Measurements from ENCODE around the gene DUSP8.
"Not testable (repeated sequence)": the region's sequence is repeated elsewhere in the genome, so short reads cannot be mapped to it uniquely, and the experiment has no call there.

Gene DUSP8, protein sequence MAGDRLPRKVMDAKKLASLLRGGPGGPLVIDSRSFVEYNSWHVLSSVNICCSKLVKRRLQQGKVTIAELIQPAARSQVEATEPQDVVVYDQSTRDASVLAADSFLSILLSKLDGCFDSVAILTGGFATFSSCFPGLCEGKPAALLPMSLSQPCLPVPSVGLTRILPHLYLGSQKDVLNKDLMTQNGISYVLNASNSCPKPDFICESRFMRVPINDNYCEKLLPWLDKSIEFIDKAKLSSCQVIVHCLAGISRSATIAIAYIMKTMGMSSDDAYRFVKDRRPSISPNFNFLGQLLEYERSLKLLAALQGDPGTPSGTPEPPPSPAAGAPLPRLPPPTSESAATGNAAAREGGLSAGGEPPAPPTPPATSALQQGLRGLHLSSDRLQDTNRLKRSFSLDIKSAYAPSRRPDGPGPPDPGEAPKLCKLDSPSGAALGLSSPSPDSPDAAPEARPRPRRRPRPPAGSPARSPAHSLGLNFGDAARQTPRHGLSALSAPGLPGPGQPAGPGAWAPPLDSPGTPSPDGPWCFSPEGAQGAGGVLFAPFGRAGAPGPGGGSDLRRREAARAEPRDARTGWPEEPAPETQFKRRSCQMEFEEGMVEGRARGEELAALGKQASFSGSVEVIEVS
- total RNA-seq = 0.41 to 4.7 (median 1.8) reads per million in 17 experiments

DNA sequence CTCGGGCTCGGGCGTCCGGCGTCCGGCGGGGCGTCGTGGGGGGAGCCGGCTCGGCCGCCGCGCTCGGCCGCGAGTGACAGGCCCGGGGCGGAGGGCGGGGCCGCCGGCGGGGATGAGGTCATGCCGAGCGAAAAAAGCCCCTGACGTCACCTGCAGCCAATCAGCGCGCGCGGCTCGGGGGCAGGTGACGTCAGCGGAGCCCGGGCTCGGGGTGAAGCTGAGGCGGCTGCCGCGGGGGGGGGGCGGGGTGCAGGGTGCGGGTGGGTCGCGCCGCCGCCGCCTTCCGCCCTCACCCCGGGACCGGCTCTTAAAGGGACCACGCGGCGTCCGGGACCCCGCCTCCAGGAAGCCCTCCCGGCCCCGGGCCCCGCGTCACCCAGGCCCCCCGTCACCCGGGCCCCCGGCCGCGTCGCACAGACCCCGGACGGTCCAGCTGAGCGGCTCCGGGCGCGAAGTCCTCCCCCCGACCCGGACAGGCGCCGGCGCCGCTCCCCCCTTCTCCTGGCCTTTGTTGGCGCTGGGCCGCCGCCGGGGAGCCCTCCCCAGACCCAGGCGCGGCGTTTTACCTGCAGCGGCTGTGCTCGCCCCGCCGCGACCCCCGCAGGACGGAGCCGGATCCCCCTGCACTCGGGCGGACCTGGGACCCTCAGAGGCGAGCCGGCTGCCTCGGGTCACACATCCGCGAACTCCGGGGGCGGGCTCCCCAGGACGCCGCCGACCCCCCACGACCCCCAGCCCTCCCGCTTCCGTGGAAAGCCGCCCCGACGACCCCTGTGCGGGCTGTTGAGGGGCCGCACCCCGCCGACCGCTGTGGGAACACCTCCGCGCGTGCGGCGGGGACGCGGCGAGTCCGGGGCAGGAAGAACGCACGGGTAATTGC is at the start of gene DUSP8:
TSS of gene DUSP8 (minus strand) at position 75 of the 880 bp plus-strand sequence. CDS start 6,445 bp downstream, outside the sequence.
- DNase-seq = peak; percentile 88 to 95 (median 92)

DNA sequence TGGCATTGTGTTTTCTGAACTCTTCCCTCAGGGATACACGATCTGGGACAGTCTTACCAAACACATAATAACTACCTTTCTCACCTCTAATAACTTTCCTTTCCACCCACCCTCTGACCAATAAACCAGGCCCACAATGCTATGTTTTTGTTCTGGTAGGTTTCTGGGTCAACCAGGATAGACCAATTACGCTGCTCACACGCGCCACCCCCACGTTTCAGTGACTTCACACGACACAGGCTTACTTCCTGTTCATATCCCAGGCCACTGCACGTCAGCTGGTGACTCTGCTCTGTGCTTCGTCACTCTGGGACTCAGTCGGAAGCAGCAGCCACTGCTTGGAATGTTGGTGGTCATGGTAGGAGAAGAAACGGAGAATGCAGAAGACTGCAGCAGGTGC is 47.4 kb upstream of the DUSP8 start:
- peak; percentile 5 to 42 (median 21) for DNase-seq

DNA sequence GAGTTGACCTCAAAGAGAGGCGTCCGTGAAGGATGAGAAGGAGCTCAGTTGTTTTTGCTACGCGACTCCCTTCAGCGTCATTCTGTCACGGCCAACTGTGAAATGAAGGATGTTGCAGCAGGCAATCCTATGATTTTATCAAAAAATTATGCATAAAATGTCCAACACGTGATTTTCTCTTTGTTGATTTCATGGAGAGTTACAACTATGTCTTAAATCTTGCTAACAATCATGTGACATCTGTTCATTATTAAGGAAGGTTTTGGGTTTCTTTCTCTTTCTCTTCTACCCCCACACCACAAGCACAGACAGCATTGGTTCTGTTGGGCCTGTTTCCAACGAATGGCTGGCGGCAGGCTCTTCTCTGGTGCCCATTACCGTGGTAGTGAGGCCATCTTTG is 46.2 kb upstream of the DUSP8 start:
- no peak for DNase-seq

DNA sequence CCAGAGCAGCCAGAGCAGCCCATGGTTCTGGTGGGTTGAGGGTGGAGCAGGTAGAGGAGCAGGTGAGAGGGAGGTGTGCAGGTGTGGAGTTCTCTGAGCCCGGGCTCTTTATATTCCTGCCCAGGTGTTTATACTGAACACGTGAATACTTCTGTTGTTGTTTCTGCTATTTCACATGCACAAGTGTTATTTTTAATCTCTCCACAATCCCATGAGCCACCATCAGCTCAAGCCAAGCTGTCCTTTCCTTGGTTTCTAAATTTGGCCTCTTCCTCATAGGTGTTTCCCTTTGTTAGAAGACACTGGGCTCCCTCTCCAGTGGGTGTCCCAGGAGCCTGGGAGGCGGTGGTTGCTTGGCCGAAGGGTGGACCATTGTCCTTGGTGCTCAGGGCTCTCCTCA is 36.3 kb upstream of the DUSP8 start, which contains the start of gene KRTAP5-3:
TSS of gene KRTAP5-3 (minus strand) at position 101 of the 400 bp plus-strand sequence. CDS start at position 23, 78 bp downstream.
- no peak for DNase-seq

DNA sequence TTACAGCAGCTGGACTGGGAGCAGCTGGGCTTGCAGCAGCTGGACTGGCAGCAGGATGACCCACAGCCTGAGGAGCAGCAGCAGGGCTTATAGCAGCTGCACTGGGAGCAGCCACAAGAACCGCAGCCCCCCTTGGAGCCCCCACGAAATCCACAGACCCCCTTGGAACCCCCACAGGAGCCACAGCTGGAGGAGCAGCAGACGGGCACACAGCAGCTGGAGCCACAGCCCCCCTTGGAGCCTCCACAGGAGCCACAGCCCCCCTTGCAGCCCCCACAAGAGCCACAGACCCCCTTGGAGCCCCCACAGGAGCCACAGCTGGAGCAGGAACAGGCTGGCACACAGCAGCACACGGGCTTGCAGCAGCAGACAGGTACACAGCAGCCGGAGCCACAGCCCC is 35.8 kb upstream of the DUSP8 start:
- DNase-seq = not testable (repeated sequence)

DNA sequence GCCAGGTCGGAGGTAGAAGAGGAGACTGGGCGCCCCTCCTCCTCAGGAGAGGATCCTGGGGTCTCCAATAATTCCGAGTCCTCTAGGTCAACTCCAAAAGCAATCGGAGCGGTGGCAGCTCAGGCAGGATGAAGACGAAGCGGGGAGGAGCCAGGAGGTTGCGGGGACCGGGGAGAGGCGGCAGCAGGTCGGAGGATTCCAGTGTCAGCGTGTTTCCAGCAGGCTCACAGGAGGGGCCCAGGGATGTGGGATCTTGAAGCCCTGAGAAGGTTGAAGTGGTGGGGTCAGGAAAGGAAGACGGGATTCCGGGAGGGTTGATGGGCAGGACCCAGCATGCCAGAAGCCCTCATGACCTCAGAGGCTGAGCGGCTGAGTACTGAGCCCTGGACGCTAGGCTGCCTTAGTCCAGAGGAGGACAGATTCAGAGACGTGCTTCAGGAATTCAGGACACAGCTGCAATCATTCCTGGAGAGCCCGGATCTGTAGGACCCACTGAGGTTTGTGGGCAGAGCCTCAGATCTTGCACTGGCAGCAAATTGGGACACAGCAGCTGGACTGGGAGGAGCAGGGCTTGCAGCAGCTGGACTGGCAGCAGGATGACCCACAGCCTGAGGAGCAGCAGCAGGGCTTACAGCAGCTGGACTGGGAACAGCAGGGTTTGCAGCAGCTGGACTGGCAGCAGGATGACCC is 35.2 kb upstream of the DUSP8 start:
- not testable (repeated sequence) for DNase-seq

DNA sequence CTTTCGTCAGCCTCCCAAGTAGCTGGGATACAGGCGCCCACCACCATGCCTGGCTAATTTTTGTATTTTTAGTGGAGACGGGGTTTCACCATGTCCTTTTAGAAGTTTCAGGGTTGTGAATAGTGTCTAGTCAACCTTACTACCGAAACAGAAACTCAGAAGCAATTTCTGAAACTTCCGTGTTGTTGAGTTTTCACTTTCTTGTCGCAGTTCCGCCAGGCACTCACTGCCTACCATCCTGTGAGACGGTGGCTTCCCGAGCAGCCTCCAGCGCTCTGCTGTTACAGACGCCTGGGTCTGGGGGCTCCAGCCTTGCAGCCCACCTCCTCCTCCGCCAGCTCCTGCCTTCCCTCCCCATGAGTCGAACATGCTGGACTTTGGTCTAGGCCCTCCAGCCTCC is 33.9 kb upstream of the DUSP8 start:
- peak in 1 of 4 experiments; percentile 9 for DNase-seq

DNA sequence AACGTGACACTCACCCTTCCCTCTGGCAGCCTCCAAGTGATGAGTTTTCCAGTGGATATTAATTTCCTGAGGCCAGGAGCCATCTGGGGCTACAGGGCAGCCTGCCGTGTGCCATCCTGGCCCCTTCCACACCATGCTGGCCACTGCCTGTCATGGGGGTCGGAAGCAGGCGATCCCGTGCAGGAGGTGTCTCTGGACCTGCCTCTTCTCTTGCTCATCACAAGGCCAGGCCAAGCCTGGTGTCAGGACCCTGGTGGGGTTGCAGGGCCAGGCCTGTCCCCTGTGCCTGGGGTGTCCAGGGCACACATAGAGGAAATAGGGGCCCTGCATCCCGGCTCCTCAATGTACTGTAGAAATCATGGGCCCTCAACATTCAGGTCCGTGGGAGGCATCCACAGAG is 32.6 kb upstream of the DUSP8 start:
- no peak for DNase-seq

DNA sequence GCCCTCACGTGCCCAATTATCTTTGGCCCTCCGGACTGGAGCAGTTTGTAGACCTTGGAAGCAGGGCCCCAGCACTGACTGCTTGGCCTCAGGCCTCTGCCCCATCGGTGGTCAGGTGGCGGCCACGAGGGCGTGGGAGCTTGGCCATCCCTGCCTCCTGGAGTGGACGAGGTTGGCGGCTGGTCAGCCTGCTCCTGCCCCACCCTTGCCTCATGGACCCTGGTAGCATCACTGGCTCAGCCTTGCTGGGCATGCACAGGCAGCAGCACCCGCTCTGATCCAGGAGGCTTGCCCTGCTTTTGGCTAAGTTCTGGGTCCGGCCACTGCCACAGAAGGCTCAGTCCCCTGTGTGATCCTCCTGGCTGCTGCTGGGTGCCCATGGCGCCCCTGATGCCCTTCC is 32.1 kb upstream of the DUSP8 start:
- no peak for DNase-seq

DNA sequence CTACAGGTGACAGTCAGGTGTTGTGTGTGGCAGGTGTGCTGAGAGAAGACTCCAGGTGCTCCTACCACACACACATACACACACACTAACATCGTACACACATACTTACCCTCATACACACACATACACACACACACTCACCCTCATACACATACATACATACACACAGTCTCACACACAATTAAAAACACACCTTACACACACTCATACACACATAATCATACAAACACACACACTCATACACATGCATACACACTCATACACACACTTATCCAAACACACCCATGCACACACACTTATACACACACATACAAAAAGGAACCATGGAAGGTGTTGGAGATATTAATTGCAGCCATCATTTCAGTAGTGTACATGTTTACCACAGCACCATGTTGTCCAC is 31.6 kb upstream of the DUSP8 start:
- DNase-seq = no peak

DNA sequence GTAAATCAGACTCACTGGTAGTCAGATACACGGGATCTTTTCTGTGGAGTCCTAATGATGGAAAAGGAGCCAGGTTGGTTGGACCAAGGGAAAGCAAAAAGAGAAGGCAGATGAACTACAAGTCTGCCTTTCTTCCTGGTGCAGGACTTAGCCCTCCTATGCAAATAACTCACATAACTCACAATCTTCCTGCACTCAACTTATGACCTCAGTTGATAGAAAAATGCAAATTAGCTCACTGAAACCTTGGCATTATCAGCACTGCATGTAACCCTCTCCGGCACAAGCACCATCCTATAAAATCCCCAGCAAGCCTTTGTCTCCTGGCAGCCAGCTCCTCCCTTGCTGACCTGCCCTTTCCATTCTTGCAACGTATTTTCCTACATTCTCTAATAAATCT is 29.6 kb upstream of the DUSP8 start:
- DNase-seq = not testable (repeated sequence)

DNA sequence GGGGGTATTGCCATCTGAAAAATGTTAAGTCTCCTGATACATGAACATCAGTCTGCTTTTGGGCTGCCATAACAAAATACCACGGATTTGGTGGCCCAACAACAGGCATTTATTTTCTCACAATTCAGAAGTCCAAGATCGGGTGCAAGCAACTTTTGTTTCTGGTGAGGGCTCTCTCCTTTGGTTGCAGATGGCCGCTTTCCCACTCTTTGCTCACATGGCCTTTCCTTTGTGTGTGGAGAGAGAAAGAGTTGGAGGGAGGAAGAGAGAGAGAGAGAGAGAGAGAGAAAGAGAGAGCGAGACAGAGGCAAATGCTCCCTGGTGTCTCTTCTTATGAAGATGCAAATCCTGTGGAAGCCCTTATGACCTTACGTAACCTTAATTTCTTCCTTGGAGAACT is 28.6 kb upstream of the DUSP8 start:
- DNase-seq = no peak

DNA sequence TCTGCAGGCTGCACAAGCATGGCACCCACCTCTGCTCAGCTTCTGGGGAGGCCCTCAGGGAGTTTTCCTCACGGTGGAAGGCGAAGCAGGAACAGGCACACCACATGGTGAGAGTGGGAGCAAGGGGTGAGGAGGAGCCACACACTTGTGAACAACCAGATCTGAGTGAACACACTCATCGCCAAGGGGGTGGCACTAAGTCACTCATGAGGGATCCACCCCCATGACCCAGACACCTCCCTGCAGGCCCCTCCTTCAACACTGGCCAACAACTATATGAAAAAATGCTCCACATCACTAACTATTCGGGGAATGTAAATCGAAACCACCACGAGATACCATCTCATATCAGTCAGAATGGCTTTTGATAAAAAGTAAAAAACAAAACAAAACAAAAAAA is 26.7 kb upstream of the DUSP8 start:
- DNase-seq = no peak

DNA sequence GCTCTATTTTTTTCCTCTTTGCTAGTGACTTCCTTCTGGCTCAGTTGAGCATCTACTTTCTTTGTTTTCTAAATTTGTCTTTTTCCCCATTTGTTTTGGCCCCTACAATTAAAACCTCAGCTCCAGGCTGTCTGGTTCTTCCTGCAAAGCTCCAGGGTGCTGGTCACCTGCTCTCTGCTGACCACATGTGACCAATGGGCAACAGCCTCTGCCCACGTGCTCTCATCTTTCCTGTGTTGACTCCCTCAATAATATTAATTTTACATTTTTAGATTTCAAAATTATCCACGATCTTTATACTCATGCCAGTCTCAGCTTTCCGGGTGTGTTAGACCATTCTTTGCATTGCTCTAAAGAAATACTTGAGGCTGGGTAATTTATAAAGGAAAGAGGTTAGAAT is 26.3 kb upstream of the DUSP8 start:
- not testable (repeated sequence) for DNase-seq

DNA sequence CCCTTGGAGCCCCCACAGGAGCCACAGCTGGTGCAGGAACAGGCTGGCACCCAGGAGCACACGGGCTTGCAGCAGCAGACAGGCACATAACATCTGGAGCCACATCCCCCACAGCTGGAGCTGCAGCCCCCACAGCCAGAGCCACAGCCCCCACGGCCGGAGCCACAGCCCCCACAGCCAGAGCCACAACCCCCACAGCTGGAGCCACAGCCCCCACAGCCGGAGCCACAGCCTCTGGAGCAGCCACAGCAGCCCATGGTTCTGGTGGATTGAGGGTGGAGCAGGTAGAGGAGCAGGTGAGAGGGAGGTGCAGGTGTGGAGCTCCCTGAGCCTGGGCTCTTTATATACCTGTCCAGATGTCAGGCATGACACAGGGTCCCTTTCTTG is 25.9 kb upstream of the DUSP8 start, which contains the start of gene KRTAP5-2:
TSS of gene KRTAP5-2 (minus strand) at position 301 of the 387 bp plus-strand sequence. CDS start at position 257, 44 bp downstream.
- DNase-seq = no peak

DNA sequence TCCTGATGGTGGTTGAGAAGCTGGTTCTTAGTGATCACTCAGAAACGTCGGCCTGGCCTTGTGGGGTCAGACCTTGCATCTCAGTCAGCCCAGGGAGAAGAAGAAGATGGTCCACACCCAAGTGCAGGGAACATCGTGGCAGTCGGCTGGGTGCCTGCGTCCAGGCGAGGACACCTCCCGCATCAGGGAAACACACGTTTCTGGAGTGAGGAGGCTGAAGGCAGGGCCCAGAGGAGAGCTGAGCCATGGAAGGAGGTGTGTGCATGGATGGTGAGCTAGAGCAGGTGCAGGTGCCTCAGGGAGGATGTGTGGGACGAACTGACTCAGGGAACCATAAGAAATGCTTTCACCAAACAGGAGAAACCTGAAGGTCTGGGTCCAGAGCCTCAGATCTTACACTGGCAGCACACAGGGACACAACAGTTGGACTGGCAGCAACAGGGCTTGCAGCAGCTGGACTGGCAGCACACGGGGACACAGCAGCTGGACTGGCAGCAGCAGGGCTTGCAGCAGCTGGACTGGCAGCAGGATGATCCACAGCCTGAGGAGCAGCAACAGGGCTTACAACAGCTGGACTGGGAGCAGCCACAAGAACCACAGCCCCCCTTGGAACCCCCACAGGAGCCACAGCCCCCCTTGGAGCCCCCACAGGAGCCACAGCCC is 25.4 kb upstream of the DUSP8 start:
- no peak for DNase-seq

DNA sequence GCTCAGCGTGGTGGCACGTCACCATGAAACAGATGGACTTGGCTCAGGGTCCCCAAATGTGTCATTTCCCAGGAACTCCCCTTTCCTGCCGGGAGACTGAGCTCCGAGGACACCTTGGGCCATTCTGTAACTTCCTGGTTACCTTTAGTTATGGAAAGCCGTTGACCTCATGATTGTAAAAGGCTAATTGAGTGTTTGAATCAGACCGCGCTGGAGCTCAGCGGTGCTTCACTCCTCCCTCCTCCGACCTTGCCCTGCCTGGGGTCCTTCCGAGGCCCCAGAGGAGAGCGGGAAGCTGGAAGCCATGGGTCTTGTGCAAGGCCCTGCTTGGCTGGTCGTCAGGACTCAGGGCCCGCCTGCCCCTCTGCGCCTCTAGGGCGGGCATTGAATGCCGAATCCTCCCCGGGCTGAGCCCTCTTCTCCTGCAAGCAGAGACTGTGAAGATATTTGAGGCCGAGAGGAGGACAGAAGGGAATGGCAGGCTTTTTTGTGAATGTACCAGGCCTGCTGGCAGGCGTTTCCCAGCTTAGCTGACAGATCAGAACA is 24.6 kb upstream of the DUSP8 start:
- DNase-seq = not testable (repeated sequence)

DNA sequence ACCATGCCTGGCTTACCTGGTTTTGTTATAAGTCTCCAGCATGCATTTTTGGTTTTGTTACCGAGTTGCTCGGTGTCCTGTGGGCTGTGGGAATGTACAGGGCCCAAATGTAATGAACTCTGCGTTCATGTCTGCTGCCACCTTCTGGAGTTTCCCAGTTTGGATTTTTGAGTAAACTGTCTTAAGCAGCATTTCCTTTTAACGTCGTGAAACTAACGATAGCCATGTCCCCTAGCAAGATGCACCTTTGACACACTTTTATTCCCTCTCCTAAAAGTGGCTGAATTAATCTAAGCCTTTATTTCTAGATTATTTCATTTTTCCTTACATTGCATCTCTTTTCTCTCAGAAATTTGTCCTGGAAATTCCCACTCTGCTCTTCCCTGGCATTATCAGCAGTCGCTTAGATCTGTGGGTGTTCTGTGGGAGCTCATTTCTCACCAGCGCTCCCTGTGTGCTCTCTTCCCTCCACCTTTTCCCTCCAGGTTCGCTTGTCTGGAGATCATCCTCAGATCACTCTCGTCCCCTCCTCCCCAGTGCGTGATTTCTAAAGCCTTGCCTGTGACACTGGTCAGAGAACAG is 24.0 kb upstream of the DUSP8 start:
- not testable (repeated sequence) for DNase-seq

DNA sequence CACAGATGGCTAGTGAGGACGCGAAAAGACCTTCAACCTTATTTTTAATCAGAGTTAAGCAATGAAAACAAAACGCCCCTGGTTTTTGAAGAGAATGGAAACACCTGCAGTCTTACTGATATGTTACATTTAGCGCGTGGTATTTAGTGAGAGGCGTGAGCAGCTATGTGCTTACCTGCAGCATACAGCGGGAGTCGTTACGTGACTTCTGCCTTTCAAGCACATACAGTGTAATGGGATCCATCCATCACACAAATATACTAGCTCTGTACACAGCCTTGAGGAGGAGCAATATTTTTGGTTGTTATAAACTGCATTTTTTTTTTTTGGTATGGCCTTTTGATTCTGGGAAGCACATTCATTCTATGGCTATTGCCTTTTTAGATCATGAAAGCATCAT is 20.6 kb upstream of the DUSP8 start:
- no peak for DNase-seq

DNA sequence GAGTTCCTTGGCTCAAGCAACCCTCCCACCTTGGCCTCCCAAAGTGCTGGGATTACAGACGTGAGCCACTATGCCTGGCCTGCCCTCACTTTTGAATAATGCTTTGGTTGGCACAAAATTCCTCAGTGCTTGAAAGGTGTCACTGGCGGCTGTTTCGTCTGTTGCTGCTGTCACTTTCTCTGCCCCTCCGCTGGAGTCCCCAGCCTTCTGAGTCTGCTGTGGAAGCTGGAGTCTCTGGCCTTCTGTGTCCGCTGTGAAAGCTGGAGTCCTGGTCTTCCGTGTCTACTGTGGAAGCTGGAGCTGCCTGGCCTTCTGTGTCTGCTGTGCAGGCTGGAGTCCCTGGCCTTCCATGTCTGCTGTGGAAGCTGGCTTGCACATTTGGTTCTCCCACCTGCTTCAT is 17.9 kb upstream of the DUSP8 start:
- DNase-seq = no peak
